A673 (cell line): ENCODE results near the gene TBP.

Experiments
- CTCF ChIP-seq: fragments of 300-800, 200-600 bp; sonication (generic); conservative IDR thresholded peaks from 2 replicates; pipeline ENCODE4 v1.5.1; 2017; ENCODE audit warnings: low read depth, mild to moderate bottlenecking, antibody characterized with exemption, low read length, moderate library complexity, mixed read lengths
- EZH2 ChIP-seq: fragments of 200-600 bp; sonication (generic); IDR thresholded peaks from 2 replicates; pipeline ENCODE4 v1.6.1; 2017; ENCODE audit warnings: borderline replicate concordance, low read depth, mild to moderate bottlenecking, mixed read lengths, antibody characterized with exemption, low read length; ENCODE audit not compliant: poor library complexity, severe bottlenecking

GRCh38 chr6:170596426-170596825 lies 42.3 kb downstream of the TBP start:
- TF ChIP-seq CTCF (no peak), EZH2 (no peak)
